Activated CD8-positive, alpha-beta memory T cell treated with anti-CD3 and anti-CD28 coated beads, Interleukin-2, amount 10 ng/mL, durations not matched to agents 7 days and 5 days (primary cell): ENCODE results near the gene ZNF830. TPM values are rescaled to one million over a fixed set of nuclear protein-coding genes. Genes with fewer than 3 reads are reported as not detected.

Experiments used
- total RNA-seq, 2 experiments: library from RNA; stranded (reverse); gene quantifications; one replicate each; pipeline ENCODE4 v1.2.3, GENCODE V29; 2021

Gene ZNF830
- total RNA-seq, 2 experiments from 2014 or later = 27.7 to 32.7 TPM

Other genes with a start within 250 kb of the ZNF830 start
- 1 to 10 TPM; 1.9 to 2.4 TPM for gene CCT6B, start 80 bp upstream of the ZNF830 start, total RNA-seq
- gene LIG3, start 19.0 kb downstream of the ZNF830 start, total RNA-seq = 10 to 100 TPM; 54.4 to 56.5 TPM
- 10 to 100 TPM; 47.7 to 52.2 TPM for gene RFFL, start 102.2 kb downstream of the ZNF830 start, total RNA-seq
- 10 to 100 TPM; 34.0 to 43.0 TPM for gene RAD51D, start 158.3 kb downstream of the ZNF830 start, total RNA-seq
- not detected for gene FNDC8, start 160.1 kb downstream of the ZNF830 start, total RNA-seq
- 10 to 100 TPM; 23.0 to 30.5 TPM for gene NLE1, start 180.8 kb downstream of the ZNF830 start, total RNA-seq
- under 1 TPM in 1 of 2 experiments, not detected in 1; 0.06 TPM for gene UNC45B, start 186.3 kb downstream of the ZNF830 start, total RNA-seq
- gene SLC35G3, start 232.9 kb downstream of the ZNF830 start, total RNA-seq = not detected